ENCODE measurements around the gene MZT2A. TPM values are rescaled to one million over a fixed set of nuclear protein-coding genes. Genes with fewer than 3 reads are reported as not detected.
"Not testable (repeated sequence)": the region's sequence is repeated elsewhere in the genome, so short reads cannot be mapped to it uniquely, and the experiment has no call there.

MZT2A gene
- total and polyA plus RNA-seq, 2 experiments from 2014 or later, result 118 to 211 TPM

GRCh38 chr2:131478850-131479461 is 13.2 kb downstream of the MZT2A start:
- H2AFZ ChIP-seq; H3K27me3 ChIP-seq; H3K9me3 ChIP-seq (ENCODE audit: low read depth); H3K79me2 ChIP-seq; H3K4me3 ChIP-seq; H3K9me2 ChIP-seq (replicated peaks; ENCODE audit: insufficient read depth); DNase-seq (ENCODE audit: low spot score); H3K4me2 ChIP-seq; H3K4me1 ChIP-seq (ENCODE audit: insufficient read depth); H4K20me1 ChIP-seq (ENCODE audit: insufficient read depth, poor library complexity, severe bottlenecking); H3K36me3 ChIP-seq (replicated peaks; ENCODE audit: insufficient read depth, low read depth): not testable (repeated sequence)
- WGBS (ENCODE audit: low lambda C conversion rate, missing lambda C conversion rate), result 93% methylated on average over 9 of the region's 9 CpGs
- peak overlapping the region; percentile 12 for H3K27ac ChIP-seq

GRCh38 chr2:131478074-131478849 is 13.9 kb downstream of the MZT2A start:
- not testable (repeated sequence) for H3K9me2 ChIP-seq (replicated peaks; ENCODE audit: insufficient read depth); H3K27me3 ChIP-seq; H3K27ac ChIP-seq; H4K20me1 ChIP-seq (ENCODE audit: insufficient read depth, poor library complexity, severe bottlenecking); H3K79me2 ChIP-seq; H3K4me3 ChIP-seq; DNase-seq (ENCODE audit: low spot score); H3K9me3 ChIP-seq (ENCODE audit: low read depth); H2AFZ ChIP-seq; H3K4me1 ChIP-seq (ENCODE audit: insufficient read depth); H3K36me3 ChIP-seq (replicated peaks; ENCODE audit: insufficient read depth, low read depth); H3K4me2 ChIP-seq
- 94% methylated on average over 15 of the region's 18 CpGs for WGBS (ENCODE audit: low lambda C conversion rate, missing lambda C conversion rate)

GRCh38 chr2:131477227-131477626 is 15.0 kb downstream of the MZT2A start:
- not testable (repeated sequence) for H2AFZ ChIP-seq; H3K9me2 ChIP-seq (replicated peaks; ENCODE audit: insufficient read depth); H3K4me3 ChIP-seq; H3K4me2 ChIP-seq; H3K27me3 ChIP-seq; H3K27ac ChIP-seq; H3K79me2 ChIP-seq; H3K36me3 ChIP-seq (replicated peaks; ENCODE audit: insufficient read depth, low read depth); H3K9me3 ChIP-seq (ENCODE audit: low read depth); H3K4me1 ChIP-seq (ENCODE audit: insufficient read depth); H4K20me1 ChIP-seq (ENCODE audit: insufficient read depth, poor library complexity, severe bottlenecking); DNase-seq (ENCODE audit: low spot score)
- WGBS (ENCODE audit: low lambda C conversion rate, missing lambda C conversion rate), result 65% methylated on average over 1 of the region's 1 CpG

- not testable (repeated sequence) for H3K4me1 ChIP-seq (ENCODE audit: insufficient read depth); H3K4me2 ChIP-seq; H3K36me3 ChIP-seq (replicated peaks; ENCODE audit: insufficient read depth, low read depth); H3K27me3 ChIP-seq; H3K9me2 ChIP-seq (replicated peaks; ENCODE audit: insufficient read depth); H3K79me2 ChIP-seq; H2AFZ ChIP-seq; H3K4me3 ChIP-seq; H3K9me3 ChIP-seq (ENCODE audit: low read depth); H4K20me1 ChIP-seq (ENCODE audit: insufficient read depth, poor library complexity, severe bottlenecking); DNase-seq (ENCODE audit: low spot score); H3K27ac ChIP-seq
- WGBS (ENCODE audit: low lambda C conversion rate, missing lambda C conversion rate), result 96% methylated on average over 25 of the region's 25 CpGs
Measured at GRCh38 chr2:131476363-131476762, 15.8 kb downstream of the MZT2A start.

- Histone ChIP-seq H3K27me3 (no peaks in the 10 kb centered on the region), H3K36me3 (replicated peaks; ENCODE audit: insufficient read depth, low read depth) (no peaks in the 10 kb centered on the region), H3K9me3 (ENCODE audit: low read depth) (no peaks in the 10 kb centered on the region), H3K4me3 (no peak within 1 kb of the TSS), H3K4me1 (ENCODE audit: insufficient read depth) (no peaks in the 10 kb centered on the region), H3K79me2 (no peaks in the 10 kb centered on the region), H3K9me2 (replicated peaks; ENCODE audit: insufficient read depth) (no peaks in the 10 kb centered on the region), H3K4me2 (no peak within 1 kb of the TSS), H2AFZ (no peak within 1 kb of the TSS), H3K27ac (no peak within 1 kb of the TSS), H4K20me1 (ENCODE audit: insufficient read depth, poor library complexity, severe bottlenecking) (no peaks in the 10 kb centered on the region)
- TF ChIP-seq EZH2phosphoT487 (IDR thresholded peaks at IDR 0.05; ENCODE audit: low read depth, severe bottlenecking, unreplicated experiment) (no peak), EZH2 (IDR thresholded peaks at IDR 0.05; ENCODE audit: borderline replicate concordance) (no peak), CTCF (IDR thresholded peaks at IDR 0.05; ENCODE audit: poor library complexity) (no peak)
- WGBS (ENCODE audit: low lambda C conversion rate, missing lambda C conversion rate), result 95% methylated on average over 26 of the region's 27 CpGs
- DNase-seq (ENCODE audit: low spot score), result no peak
Measured at GRCh38 chr2:131475831-131476230, 16.4 kb downstream of the MZT2A start, which contains the start of gene TUBA3D. TUBA3D (plus strand) TSS chr2:131476119; CDS start chr2:131476200, 81 bp downstream.

GRCh38 chr2:131473266-131473665 is 18.9 kb downstream of the MZT2A start:
- H3K79me2 ChIP-seq; H3K36me3 ChIP-seq (replicated peaks; ENCODE audit: insufficient read depth, low read depth); H3K4me2 ChIP-seq; H4K20me1 ChIP-seq (ENCODE audit: insufficient read depth, poor library complexity, severe bottlenecking); H3K9me2 ChIP-seq (replicated peaks; ENCODE audit: insufficient read depth); H3K9me3 ChIP-seq (ENCODE audit: low read depth); H3K27ac ChIP-seq; H3K4me3 ChIP-seq; H3K4me1 ChIP-seq (ENCODE audit: insufficient read depth); DNase-seq (ENCODE audit: low spot score); H2AFZ ChIP-seq; H3K27me3 ChIP-seq: not testable (repeated sequence)
- WGBS (ENCODE audit: low lambda C conversion rate, missing lambda C conversion rate), result 80% methylated on average over 2 of the region's 2 CpGs

GRCh38 chr2:131471624-131472023 is 20.6 kb downstream of the MZT2A start:
- not testable (repeated sequence) for H3K27me3 ChIP-seq; H3K4me2 ChIP-seq; H3K79me2 ChIP-seq; H4K20me1 ChIP-seq (ENCODE audit: insufficient read depth, poor library complexity, severe bottlenecking); H3K4me3 ChIP-seq; H3K36me3 ChIP-seq (replicated peaks; ENCODE audit: insufficient read depth, low read depth); H3K9me2 ChIP-seq (replicated peaks; ENCODE audit: insufficient read depth); H2AFZ ChIP-seq; H3K27ac ChIP-seq; H3K9me3 ChIP-seq (ENCODE audit: low read depth); H3K4me1 ChIP-seq (ENCODE audit: insufficient read depth)
- WGBS (ENCODE audit: low lambda C conversion rate, missing lambda C conversion rate), result 85% methylated on average over 2 of the region's 8 CpGs
- DNase-seq (ENCODE audit: low spot score), result peak; percentile 51

- not testable (repeated sequence) for H3K9me3 ChIP-seq (ENCODE audit: low read depth)
Measured at GRCh38 chr2:131470944-131471343, 21.3 kb downstream of the MZT2A start.

More at GRCh38 chr2:131470944-131471343, 21.3 kb downstream of the MZT2A start:
- not testable (repeated sequence) for H3K9me2 ChIP-seq (replicated peaks; ENCODE audit: insufficient read depth); H3K27me3 ChIP-seq; H3K36me3 ChIP-seq (replicated peaks; ENCODE audit: insufficient read depth, low read depth); H3K27ac ChIP-seq; H3K79me2 ChIP-seq; H3K4me1 ChIP-seq (ENCODE audit: insufficient read depth); H3K4me2 ChIP-seq; H2AFZ ChIP-seq; H3K4me3 ChIP-seq; DNase-seq (ENCODE audit: low spot score); H4K20me1 ChIP-seq (ENCODE audit: insufficient read depth, poor library complexity, severe bottlenecking)
- WGBS (ENCODE audit: low lambda C conversion rate, missing lambda C conversion rate), result 95% methylated on average over 3 of the region's 3 CpGs

Measured in hepatocyte (in vitro differentiated cells).